ENCODE data around the gene SLC9C1. TPM values are rescaled to one million over a fixed set of nuclear protein-coding genes. Genes with fewer than 3 reads are reported as not detected.
"Not testable (repeated sequence)": the region's sequence is repeated elsewhere in the genome, so short reads cannot be mapped to it uniquely, and the experiment has no call there.

SLC9C1 gene
- total RNA-seq, 1 donor from 2014 or later, result 2.3 TPM

- DNase-seq (no peak), ATAC-seq (no peak)
- intact Hi-C loops (cut with micrococcal nuclease), result no loop called here
Measured at GRCh38 chr3:112231727-112232126, 62.3 kb downstream of the SLC9C1 start.

DNA sequence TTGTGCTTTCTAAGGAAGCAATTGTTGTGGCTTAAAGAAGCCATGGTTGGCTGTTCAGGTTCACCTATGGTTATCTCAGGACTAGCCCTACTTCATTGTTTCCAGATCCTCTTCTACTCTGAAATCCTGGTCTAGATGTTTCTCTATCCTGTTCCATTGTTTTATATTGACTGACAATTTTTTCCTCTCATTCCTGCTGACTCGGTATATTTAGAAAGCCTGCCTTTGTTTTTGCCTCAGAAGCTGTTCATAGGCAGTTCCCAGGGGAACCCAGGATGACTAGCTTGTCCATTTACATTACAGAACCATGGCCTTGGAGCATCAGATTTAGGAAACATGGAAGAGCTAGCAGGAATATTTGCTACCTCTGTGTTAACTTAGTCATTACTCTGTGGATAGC, 64.0 kb downstream of the SLC9C1 start:
- DNase-seq (no peak), ATAC-seq (no peak)
- intact Hi-C loops (cut with micrococcal nuclease), result no loop called here

DNA sequence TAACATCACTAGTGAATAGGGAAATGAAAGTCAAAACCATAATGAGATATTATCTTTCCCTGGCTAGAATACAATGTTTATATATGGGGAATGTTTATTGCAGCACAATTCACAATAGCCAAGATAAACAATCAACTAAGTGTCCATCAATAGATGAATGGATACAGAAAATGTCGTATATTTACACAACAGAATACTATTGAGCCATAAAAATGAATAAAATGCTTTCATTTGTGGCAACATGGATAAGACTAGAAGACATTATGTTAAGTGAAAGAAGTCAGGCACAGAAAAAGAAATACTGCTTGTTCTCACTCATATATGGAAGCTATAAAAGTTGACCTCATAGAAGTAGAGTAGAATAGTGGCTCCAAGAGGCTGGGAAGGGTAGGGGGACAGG, 65.2 kb downstream of the SLC9C1 start:
- ATAC-seq (no peak), DNase-seq (no peak)
- intact Hi-C loops (cut with micrococcal nuclease), result no loop called here

GRCh38 chr3:112200317-112200666, 93.7 kb downstream of the SLC9C1 start:
- intact Hi-C loops (cut with micrococcal nuclease), result no loop called here
- DNase-seq (no peak), ATAC-seq (no peak)

DNA sequence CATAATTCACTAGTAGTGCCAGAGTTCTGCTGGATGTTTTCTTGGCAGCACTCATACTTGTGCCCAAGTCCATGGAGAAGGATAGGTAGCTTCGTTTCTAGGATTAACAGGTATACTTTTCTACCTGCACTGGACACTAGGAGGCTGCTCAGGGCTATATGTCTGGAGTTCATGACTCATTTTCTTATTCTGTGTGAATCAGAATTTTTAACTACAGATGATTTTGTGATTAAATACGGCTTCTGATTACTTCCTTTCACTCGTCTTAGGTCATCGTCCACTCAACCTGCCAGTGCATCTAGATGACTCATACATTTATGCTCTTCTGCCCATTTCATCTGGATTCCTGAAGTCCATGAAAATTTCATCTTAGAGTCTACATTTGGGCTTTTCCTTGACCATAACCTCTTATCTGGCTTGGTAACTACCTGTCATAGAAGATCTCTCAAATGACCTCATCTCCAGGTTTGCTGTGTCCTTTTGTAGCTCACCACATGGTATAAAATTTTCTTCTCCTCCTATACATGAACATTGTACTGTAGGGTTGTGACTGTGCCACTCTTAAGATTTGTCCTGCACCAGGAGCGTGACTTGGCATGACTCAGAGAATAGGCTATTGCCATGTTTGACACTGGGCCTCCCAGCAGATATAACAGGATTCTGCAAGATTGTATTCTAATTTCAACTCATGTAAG, 94.2 kb downstream of the SLC9C1 start:
- intact Hi-C loops (cut with micrococcal nuclease), result no loop called here
- ATAC-seq, result no peak

DNA sequence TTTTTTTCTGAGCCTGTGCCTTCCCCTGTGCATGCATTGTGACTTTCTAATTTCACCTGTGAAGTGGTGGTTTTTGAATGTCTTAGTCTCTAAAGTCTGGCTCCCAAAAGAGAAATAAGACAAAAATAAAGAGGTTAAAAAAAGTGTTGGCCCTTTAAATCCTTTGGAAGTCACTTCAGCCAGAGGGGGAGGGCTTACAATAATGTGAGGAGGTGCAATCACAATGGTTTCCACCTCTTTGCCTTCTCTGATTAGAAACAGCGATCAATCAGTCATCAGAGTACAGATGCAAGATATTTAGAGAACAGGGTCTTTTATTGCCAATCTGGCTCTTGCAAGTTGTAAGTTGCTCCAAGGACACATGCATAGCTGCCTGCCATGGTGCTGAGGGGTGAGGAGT, 96.9 kb downstream of the SLC9C1 start:
- DNase-seq (no peak), ATAC-seq (no peak)
- intact Hi-C loops (cut with micrococcal nuclease), result no loop called here

More for the DNA sequence above, 94.2 kb downstream of the SLC9C1 start:
- DNase-seq, result no peak

- DNase-seq (no peak), ATAC-seq (no peak)
- intact Hi-C loops (cut with micrococcal nuclease), result no loop called here
Measured at GRCh38 chr3:112187300-112187699, 106.7 kb downstream of the SLC9C1 start.

DNA sequence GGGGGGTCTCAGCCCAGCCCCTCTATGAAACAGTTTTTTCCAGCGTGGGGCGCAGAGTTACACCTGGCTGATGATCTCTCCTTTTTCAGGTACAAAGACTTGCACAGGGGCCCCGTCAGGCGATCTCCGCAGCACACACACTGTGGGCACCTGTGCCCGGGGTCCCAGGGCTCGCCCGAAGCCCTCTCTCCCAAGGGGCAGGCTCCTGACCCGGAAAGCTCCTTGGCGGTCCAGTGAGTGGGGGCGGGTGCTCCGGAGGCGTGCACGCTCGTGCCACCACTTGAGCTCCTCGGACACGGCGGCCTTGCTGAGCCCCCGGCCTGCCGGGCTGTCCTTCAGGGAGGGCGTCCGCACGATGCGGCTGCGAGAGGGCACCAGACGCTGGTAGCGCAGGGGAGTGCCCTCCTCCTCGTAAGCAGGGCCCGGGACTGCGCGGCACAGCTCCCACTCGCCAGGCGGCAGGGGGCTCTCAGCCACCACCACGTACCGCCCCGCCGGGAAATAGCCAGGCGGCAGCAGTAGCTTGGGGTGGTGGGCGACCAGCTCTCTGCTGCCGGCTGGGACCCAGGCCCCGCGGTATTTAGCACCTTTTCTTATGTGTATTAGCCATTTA, 108.5 kb downstream of the SLC9C1 start:
- peak; percentile 70 for ATAC-seq
- intact Hi-C loops (cut with micrococcal nuclease), result not testable (repeated sequence)
- peak; percentile 28 for DNase-seq

- ATAC-seq (no peak), DNase-seq (no peak)
- intact Hi-C loops (cut with micrococcal nuclease), result no loop called here
Measured at GRCh38 chr3:112175646-112176045, 118.4 kb downstream of the SLC9C1 start.

DNA sequence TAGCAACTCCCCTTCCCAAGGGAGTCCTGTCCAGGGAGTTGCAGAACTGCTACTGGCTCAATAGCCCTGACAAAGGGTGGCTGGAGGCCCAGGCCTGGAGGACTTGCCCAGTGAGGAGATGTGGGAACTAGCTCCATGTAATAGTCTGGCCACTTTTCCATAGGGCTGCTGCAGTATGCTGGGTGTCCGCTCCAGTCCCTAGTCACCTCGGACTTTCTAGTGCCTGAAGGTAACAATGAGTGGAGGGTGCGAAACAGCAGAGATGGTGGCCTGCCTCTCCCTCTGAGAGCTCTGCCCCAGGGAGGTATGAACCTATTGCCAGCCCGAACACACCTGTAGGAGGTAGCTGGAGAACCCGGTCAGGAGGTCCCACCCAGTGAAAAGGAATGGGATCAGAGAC, 119.0 kb downstream of the SLC9C1 start:
- DNase-seq, result no peak
- intact Hi-C loops (cut with micrococcal nuclease), result no loop called here
- no peak for ATAC-seq

DNA sequence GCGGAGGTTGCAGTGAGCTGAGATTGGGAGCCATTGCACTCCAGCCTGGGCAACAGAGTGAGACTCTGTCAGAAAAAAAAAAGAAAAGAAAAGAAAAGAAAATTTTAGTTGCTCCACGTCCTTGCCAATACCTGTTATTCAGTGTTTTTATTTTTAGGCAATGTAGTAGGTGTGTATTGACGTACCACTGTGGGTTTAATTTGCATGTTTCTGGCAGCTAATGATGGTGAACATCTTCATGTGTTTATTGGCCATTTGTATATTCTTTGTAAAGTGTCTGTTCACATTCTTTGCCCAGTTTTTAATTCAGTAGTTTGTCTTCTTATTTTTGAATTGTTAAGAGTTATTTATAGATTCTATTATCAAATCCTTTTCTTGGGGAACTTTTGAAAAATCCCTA, 122.9 kb downstream of the SLC9C1 start:
- DNase-seq, result no peak
- no peak for ATAC-seq
- intact Hi-C loops (cut with micrococcal nuclease), result no loop called here

DNA sequence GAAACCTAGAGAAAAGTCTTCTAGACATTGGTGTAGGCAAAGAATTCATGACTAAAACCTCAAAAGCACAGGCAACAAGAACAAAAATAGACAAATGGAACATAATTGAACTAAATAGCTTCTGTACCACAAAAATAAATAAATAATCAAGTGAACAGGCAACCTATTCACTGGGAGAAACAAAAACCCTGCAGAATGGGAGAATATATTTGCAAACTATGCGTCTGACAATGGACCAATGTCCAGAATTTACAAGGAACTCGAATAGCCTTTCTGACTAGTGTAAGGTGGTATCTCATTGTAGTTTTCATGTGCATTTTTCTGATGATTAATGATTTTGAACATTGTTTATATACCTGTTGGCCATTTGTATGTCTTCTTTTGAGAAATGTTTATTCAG, 124.0 kb downstream of the SLC9C1 start:
- intact Hi-C loops (cut with micrococcal nuclease), result no loop called here
- ATAC-seq, result no peak
- DNase-seq, result no peak

DNA sequence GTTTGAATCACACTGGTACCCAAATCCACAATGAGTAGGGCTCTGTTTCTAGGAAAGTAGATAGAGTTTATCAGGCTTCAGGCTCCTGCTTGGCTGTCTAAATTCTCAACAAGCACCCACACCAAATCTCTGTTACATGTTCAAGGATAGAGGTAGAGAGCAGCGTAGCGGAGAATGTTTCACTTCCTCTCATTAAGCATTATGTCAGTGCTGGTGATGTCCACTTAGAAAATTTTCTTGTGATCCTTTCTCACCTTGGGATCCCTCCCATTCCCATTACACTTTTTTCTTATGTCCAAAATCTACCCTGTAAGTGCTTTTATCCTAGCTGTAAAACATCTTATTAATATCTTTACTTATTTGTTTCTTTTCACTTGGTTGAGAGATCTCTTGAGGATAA, 126.3 kb downstream of the SLC9C1 start:
- no peak for DNase-seq
- intact Hi-C loops (cut with micrococcal nuclease), result no loop called here
- ATAC-seq, result no peak

- DNase-seq (no peak), ATAC-seq (no peak)
- intact Hi-C loops (cut with micrococcal nuclease), result no loop called here
Measured at GRCh38 chr3:112149136-112149535, 144.9 kb downstream of the SLC9C1 start.

- ATAC-seq, result no peak
- DNase-seq, result no peak
- intact Hi-C loops (cut with micrococcal nuclease), result no loop called here
Measured at GRCh38 chr3:112143689-112144088, 150.3 kb downstream of the SLC9C1 start.

GRCh38 chr3:112143251-112143650, 150.8 kb downstream of the SLC9C1 start:
- DNase-seq (no peak), ATAC-seq (no peak)
- intact Hi-C loops (cut with micrococcal nuclease), result no loop called here

GRCh38 chr3:112141293-112141692, 152.7 kb downstream of the SLC9C1 start:
- no peak for DNase-seq
- intact Hi-C loops (cut with micrococcal nuclease), result no loop called here
- ATAC-seq, result no peak

DNA sequence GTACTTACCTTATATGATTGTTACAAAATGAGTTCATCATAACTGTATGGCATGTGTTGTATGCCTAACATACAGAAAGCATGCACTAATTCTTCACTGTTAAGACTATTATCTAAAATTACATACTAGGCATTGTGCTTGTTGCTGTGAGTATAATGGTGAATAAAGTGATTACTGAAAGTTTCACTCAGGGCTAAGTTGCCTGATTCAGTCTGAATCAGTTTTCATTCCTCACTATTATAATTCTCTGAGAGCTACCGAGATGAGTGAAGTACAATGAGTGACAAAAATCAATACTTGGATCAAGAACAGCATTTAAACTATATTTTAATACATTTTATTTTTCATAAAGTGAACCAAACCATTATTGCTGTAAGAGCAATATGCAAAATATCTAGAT, 153.4 kb downstream of the SLC9C1 start:
- DNase-seq, result no peak
- intact Hi-C loops (cut with micrococcal nuclease), result no loop called here
- no peak for ATAC-seq

- ATAC-seq (no peak), DNase-seq (no peak)
- intact Hi-C loops (cut with micrococcal nuclease), result no loop called here
Measured at GRCh38 chr3:112138219-112138969, 155.6 kb downstream of the SLC9C1 start.

DNA sequence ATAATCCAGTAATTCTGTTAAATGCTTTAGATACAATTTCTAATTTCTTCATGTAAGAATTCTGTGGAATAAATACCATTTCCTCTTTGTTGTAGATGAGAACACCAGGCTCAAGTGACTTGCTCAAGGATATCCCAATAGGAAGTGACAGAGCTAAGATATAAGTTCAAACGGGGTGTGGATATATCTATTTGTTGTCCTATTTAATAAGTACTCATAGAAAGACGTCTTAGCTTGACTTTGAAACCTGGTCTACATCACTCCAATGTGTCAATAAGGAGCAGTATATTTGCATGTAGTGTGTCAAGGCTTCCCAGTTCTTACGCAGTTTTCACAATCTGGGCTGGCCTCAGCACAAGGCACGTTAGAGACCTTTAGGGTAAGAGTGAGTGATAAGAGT, 156.2 kb downstream of the SLC9C1 start:
- intact Hi-C loops (cut with micrococcal nuclease), result no loop called here

More for the DNA sequence above, 156.2 kb downstream of the SLC9C1 start:
- ATAC-seq (no peak), DNase-seq (no peak)

Data from left ventricle myocardium superior (tissue), 1 donor.